Measurements from ENCODE around the gene ADPRHL1.

ADPRHL1 gene

GRCh38 chr13:113414335-113414734 is 39.0 kb downstream of the ADPRHL1 start:
- DNase-seq, result no peak

GRCh38 chr13:113413898-113414282 is 39.4 kb downstream of the ADPRHL1 start:
- peak; percentile 21 for DNase-seq

- no peak for DNase-seq
Measured at GRCh38 chr13:113413178-113413897, 40.0 kb downstream of the ADPRHL1 start.

GRCh38 chr13:113412440-113412839 is 40.8 kb downstream of the ADPRHL1 start:
- no peak for DNase-seq

GRCh38 chr13:113411216-113412023 is 41.9 kb downstream of the ADPRHL1 start:
- DNase-seq, result no peak

- no peak for DNase-seq
Measured at GRCh38 chr13:113410472-113411201, 42.7 kb downstream of the ADPRHL1 start.

- DNase-seq, result no peak
Measured at GRCh38 chr13:113408562-113408961, 44.7 kb downstream of the ADPRHL1 start.

GRCh38 chr13:113407531-113408393 is 45.5 kb downstream of the ADPRHL1 start:
- no peak for DNase-seq

- no peak for DNase-seq
Measured at GRCh38 chr13:113407103-113407530, 46.2 kb downstream of the ADPRHL1 start.

GRCh38 chr13:113406321-113407102 is 46.8 kb downstream of the ADPRHL1 start:
- no peak for DNase-seq

- no peak for DNase-seq
Measured at GRCh38 chr13:113405481-113406300, 47.6 kb downstream of the ADPRHL1 start.

GRCh38 chr13:113404723-113405471 is 48.4 kb downstream of the ADPRHL1 start:
- no peak for DNase-seq

- no peak for DNase-seq
Measured at GRCh38 chr13:113404366-113404722, 48.9 kb downstream of the ADPRHL1 start.

GRCh38 chr13:113403255-113404104 is 49.8 kb downstream of the ADPRHL1 start:
- no peak for DNase-seq

- no peak for DNase-seq
Measured at GRCh38 chr13:113402471-113403254, 50.6 kb downstream of the ADPRHL1 start.

GRCh38 chr13:113401452-113402415 is 51.6 kb downstream of the ADPRHL1 start:
- DNase-seq, result no peak
